Vagina (tissue), 2 donors: Measurements from ENCODE around the gene SAMD4A. TPM values are rescaled to one million over a fixed set of nuclear protein-coding genes. Genes with fewer than 3 reads are reported as not detected.
A peak's percentile ranks its signal among the peaks of the same experiment; 100 is the strongest.

Experiments
- DNase-seq, 2 donors: peaks; one replicate each; pipeline ENCODE4 v3.0.0-alpha.2; 2017; ENCODE audit errors: extremely low spot score in 2 of 2
- H3K27ac ChIP-seq: fragments of 200-600 bp; sonication (generic); one replicate; pipeline ENCODE4 v1.5.1; 2019
- H3K27me3 ChIP-seq: fragments of 200-600 bp; sonication (generic); one replicate; pipeline ENCODE4 v1.5.1; 2019
- H3K36me3 ChIP-seq, 2 donors: fragments of 200-600 bp; sonication (generic); one replicate each; pipeline ENCODE4 v1.5.1; 2017 to 2019
- H3K4me1 ChIP-seq: fragments of 200-600 bp; sonication (generic); one replicate; pipeline ENCODE4 v1.5.1; 2019
- H3K4me3 ChIP-seq, 2 donors: fragments of 200-600 bp; sonication (generic); 1 replicate in 1 of 2; 2 replicates in 1 of 2; pipeline ENCODE4 v1.5.1; 2016 to 2019
- H3K9me3 ChIP-seq: fragments of 200-600 bp; sonication (generic); one replicate; pipeline ENCODE4 v1.5.1; 2019
- POLR2A ChIP-seq, 2 donors: fragments of 450-650 bp; IDR thresholded peaks; one replicate each; pipeline ENCODE4 v1.6.1; 2017; ENCODE audit warnings: antibody characterized with exemption in 2 of 2, mild to moderate bottlenecking in 2 of 2, moderate library complexity in 2 of 2
- POLR2AphosphoS5 ChIP-seq, 2 donors: sonication (generic); formaldehyde crosslinking; IDR thresholded peaks; one replicate each; pipeline ENCODE4 v1.9.0; 2017; ENCODE audit warnings: antibody characterized with exemption in 2 of 2, mild to moderate bottlenecking in 2 of 2, low read depth in 1 of 2; ENCODE audit not compliant: insufficient read depth in 1 of 2
- intact Hi-C: fragments of 100-400 bp; cut with DNase I; formaldehyde crosslinking; loops from one replicate; pipeline ENCODE4 v1.15.1; 2023
- total RNA-seq: library from RNA; depleted of rRNA; stranded (reverse); fragments of >200 nt; gene quantifications from one replicate; pipeline ENCODE4 v1.2.3, GENCODE V29; 2016
- TF ChIP-seq, protein P1 (sequence below), 3 experiments: fragments of 450-650 bp in 2 of 3; fragments of 200-600 bp in 1 of 3; sonication (generic) in 1 of 3; IDR thresholded peaks; one replicate each; pipeline ENCODE4 v1.5.1; 2017 to 2019; ENCODE audit warnings: antibody characterized with exemption in 3 of 3, mild to moderate bottlenecking in 2 of 3, moderate library complexity in 2 of 3

The SAMD4A gene
- total RNA-seq, 1 donor from 2014 or later = 43.0 TPM

DNA sequence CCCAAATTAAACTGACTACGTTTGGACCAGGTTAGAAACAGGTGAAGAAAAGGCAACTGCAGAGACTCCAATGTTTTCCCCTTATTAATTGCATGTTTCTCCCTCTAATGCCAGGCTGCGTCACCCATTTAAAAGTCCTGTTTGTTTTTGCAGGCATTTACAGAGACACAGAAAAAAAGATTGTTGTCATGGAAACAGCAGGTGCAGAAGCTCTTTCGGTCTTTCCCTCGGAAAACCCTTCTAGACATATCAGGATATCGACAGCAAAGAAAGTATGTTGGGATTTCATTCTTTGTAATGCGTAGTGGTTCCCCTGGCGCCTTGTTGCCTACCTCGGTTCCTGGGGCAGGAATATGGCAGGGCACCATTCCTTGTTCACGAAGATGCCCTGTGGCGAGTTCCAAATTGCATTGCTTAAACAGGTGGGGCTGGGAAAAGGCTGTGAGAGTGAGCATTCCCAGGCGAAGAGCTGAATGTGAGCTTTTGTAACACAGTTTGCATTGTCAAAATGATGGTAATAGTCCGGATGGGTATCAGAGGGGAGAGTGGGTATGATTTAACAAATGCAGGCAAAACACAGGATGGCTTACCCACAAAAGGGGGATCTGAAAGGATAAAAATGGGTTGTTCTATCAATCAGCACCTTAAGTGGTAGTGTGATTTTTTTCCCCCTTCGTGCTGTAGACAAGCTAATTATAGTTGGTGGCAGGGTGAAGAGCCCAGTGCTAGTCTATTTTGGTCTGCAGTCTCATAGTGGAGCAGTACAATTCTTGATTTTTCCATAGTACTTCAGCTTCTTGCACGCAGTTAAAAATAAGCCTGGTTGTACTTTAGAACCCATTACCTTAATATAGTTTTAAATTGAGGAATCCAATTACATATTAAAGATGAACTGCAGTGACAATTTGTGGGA lies 203.3 kb downstream of the SAMD4A start:
- Histone ChIP-seq H3K27ac (no peak overlapping the region), H3K4me1 (peaks cover 14% of the 10 kb centered on the region), H3K4me3 (no peak overlapping the region), H3K27me3 (no peaks in the 10 kb centered on the region), H3K36me3 (peaks cover 0 to 14% of the 10 kb centered on the region in 2 donors), H3K9me3 (no peaks in the 10 kb centered on the region)
- intact Hi-C loops = loop anchor here (5.0 kb wide), 2 partner anchors 58 to 78 kb away; no protein-coding TSS in a partner anchor
- TF ChIP-seq, protein P1, sequence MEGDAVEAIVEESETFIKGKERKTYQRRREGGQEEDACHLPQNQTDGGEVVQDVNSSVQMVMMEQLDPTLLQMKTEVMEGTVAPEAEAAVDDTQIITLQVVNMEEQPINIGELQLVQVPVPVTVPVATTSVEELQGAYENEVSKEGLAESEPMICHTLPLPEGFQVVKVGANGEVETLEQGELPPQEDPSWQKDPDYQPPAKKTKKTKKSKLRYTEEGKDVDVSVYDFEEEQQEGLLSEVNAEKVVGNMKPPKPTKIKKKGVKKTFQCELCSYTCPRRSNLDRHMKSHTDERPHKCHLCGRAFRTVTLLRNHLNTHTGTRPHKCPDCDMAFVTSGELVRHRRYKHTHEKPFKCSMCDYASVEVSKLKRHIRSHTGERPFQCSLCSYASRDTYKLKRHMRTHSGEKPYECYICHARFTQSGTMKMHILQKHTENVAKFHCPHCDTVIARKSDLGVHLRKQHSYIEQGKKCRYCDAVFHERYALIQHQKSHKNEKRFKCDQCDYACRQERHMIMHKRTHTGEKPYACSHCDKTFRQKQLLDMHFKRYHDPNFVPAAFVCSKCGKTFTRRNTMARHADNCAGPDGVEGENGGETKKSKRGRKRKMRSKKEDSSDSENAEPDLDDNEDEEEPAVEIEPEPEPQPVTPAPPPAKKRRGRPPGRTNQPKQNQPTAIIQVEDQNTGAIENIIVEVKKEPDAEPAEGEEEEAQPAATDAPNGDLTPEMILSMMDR (IDR thresholded peaks at IDR 0.05) = no peak
- TF ChIP-seq POLR2AphosphoS5 (IDR thresholded peaks at IDR 0.05; ENCODE audit: insufficient read depth in 1 of 2, low read depth in 1 of 2) = no peak
- TF ChIP-seq POLR2A (IDR thresholded peaks at IDR 0.05) = no peak
- no peak for DNase-seq

DNA sequence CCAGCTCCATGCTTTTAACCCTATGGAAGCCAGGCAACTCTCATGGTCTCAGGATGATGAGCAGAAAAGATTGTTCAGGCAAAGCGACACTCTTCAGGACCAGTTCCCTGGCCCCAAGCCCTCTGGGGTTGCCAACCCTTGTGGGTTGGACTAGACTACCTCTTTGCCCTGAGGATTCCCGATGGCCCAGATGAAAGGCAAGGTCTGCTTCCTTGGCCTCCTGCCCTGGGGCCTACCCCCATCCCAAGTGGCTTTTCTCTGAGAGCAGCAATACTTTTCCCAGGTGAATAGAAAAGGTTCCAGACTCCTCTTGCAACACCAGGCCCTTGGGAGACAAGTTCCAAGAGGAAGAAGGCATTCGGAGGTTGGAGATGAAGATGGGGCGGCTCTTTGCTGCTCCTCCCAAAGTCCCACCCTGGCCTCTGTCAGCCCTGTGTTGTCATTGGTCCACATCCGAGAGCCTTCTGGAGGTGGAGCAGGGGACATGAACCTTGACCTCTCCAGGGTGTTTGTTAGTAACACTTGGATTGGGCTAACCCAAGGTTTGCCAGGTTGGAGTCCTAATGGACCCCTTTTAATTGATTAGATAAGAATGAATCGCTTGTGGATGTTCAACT lies 204.6 kb downstream of the SAMD4A start:
- peaks cover 18% of the 10 kb centered on the region for H3K4me1 ChIP-seq
- TF ChIP-seq POLR2A (IDR thresholded peaks at IDR 0.05) (no peak), POLR2AphosphoS5 (IDR thresholded peaks at IDR 0.05; ENCODE audit: insufficient read depth in 1 of 2, low read depth in 1 of 2) (no peak)
- TF ChIP-seq, protein P1 (IDR thresholded peaks at IDR 0.05) = no peak
- peak overlapping the region; percentile 86 for H3K27ac ChIP-seq
- DNase-seq = no peak
- no peak overlapping the region for H3K4me3 ChIP-seq
- H3K9me3 ChIP-seq = no peaks in the 10 kb centered on the region
- intact Hi-C loops = loop anchor here (5.0 kb wide), 2 partner anchors 59 to 79 kb away; no protein-coding TSS in a partner anchor
- no peaks in the 10 kb centered on the region for H3K27me3 ChIP-seq
- peaks cover 0 to 17% of the 10 kb centered on the region in 2 donors for H3K36me3 ChIP-seq

DNA sequence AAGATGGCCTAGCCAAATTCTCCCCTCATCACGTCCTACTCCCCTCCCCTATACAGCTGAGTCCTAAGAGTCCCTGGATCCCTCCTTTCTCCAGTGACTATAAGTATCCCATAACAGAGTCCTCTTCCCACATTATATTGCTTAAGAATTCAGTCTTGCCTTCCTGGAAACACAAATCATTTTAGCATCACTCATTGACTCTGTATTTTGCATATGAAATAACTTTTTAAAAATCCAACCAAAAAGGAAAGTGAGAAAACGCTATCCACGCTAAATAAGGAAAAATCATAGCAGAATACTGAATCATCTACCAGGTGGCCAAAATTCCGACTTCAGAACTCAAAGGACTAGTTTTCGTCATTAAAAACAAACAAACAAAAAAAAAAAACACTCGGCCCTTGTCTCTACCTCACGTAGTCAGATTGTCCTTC lies 205.5 kb downstream of the SAMD4A start:
- no peak overlapping the region for H3K4me3 ChIP-seq
- TF ChIP-seq POLR2A (IDR thresholded peaks at IDR 0.05) (no peak), POLR2AphosphoS5 (IDR thresholded peaks at IDR 0.05; ENCODE audit: insufficient read depth in 1 of 2, low read depth in 1 of 2) (no peak)
- TF ChIP-seq, protein P1 (IDR thresholded peaks at IDR 0.05) = no peak
- H3K4me1 ChIP-seq = peaks cover 18% of the 10 kb centered on the region
- peaks cover 0 to 19% of the 10 kb centered on the region in 2 donors for H3K36me3 ChIP-seq
- no peak for DNase-seq
- H3K27me3 ChIP-seq = no peaks in the 10 kb centered on the region
- intact Hi-C loops = loop anchor here (5.0 kb wide), 2 partner anchors 60 to 80 kb away; no protein-coding TSS in a partner anchor
- no peaks in the 10 kb centered on the region for H3K9me3 ChIP-seq
- peak overlapping the region; percentile 86 for H3K27ac ChIP-seq

DNA sequence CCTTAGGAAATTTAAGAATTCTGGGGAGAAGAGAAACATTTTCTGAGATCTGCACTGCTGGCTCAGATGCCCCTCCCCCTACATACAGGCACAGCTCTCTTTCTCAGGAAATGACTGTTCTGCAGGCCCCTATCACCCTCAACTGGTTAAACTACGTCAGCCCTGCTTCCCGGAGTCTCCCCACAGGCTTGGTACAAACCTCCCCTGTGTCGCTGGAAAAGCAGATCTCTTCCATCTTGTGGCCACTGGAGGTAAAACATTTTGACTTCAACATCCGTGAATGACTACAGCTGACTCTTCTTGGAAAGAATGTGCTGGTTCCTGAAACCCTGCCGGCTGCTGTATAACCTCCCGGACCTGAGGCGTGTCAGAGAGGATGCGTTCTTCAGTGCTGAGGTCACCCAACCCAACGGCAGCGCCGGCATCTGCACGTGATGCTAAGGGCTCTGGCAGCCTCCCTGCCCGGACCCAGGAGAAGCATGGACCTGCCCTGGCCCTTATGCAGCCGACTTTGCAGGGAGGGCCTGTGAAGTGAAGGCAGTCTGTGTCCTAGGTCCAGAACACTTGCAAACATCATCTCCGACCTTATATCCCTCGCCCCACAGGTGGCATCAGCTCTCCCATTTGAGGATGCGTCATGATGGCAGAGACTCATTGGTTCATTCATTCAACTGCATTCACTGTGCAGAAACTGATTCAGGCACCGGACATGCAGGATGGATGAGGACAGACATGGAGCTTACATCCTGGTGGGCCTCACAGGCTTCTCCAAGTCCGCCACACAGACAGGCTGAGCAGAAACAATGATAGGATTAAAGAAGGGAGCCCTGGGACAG lies 206.5 kb downstream of the SAMD4A start:
- DNase-seq = peak in 1 of 2 donors; percentile 98

More for the DNA sequence above, 206.5 kb downstream of the SAMD4A start:
- Histone ChIP-seq H3K4me1 (peaks cover 18% of the 10 kb centered on the region), H3K4me3 (no peak overlapping the region), H3K9me3 (no peaks in the 10 kb centered on the region), H3K27me3 (no peaks in the 10 kb centered on the region), H3K27ac (peak overlapping the region; percentile 86), H3K36me3 (peaks cover 0 to 19% of the 10 kb centered on the region in 2 donors)
- TF ChIP-seq POLR2A (IDR thresholded peaks at IDR 0.05) (no peak), POLR2AphosphoS5 (IDR thresholded peaks at IDR 0.05; ENCODE audit: insufficient read depth in 1 of 2, low read depth in 1 of 2) (peak; percentile 89 to 90)
- TF ChIP-seq, protein P1 (IDR thresholded peaks at IDR 0.05) = peak; percentile 57 to 94 (median 63)
- intact Hi-C loops = loop anchor here (1.0 to 5.0 kb wide), 3 partner anchors 61 to 207 kb away; no protein-coding TSS in a partner anchor
